Measurements from ENCODE around the gene NFIX.

DNA sequence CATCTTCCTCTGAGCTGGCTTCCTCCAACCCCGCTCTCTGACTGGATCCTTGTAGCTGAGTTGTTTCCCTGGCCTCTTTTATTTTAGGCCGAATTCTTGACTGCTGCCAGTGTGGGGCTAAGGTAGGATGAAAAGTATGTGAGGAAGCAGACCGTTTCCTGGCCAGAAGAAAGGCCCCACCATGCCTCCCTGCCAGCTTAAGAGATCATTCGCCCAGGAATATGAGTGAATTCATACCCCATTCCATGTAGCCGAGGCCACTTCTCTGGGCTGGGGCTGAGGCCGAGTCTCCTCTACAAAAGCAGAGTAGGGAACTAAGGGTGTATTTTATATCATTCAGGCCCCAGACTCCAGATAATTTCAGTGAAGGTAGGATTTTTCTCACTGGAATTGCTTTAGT lies 32.3 kb downstream of the NFIX start:
- TF ChIP-seq, protein P1, sequence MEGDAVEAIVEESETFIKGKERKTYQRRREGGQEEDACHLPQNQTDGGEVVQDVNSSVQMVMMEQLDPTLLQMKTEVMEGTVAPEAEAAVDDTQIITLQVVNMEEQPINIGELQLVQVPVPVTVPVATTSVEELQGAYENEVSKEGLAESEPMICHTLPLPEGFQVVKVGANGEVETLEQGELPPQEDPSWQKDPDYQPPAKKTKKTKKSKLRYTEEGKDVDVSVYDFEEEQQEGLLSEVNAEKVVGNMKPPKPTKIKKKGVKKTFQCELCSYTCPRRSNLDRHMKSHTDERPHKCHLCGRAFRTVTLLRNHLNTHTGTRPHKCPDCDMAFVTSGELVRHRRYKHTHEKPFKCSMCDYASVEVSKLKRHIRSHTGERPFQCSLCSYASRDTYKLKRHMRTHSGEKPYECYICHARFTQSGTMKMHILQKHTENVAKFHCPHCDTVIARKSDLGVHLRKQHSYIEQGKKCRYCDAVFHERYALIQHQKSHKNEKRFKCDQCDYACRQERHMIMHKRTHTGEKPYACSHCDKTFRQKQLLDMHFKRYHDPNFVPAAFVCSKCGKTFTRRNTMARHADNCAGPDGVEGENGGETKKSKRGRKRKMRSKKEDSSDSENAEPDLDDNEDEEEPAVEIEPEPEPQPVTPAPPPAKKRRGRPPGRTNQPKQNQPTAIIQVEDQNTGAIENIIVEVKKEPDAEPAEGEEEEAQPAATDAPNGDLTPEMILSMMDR (IDR thresholded peaks at IDR 0.05; ENCODE audit: borderline replicate concordance, extremely low read depth, low read length, poor library complexity, severe bottlenecking): no peak
- no peak for TF ChIP-seq EZH2 (IDR thresholded peaks at IDR 0.05; ENCODE audit: borderline replicate concordance, low read depth, low read length, severe bottlenecking)
